ENCODE results near the gene REC8.

GRCh38 chr14:24146453-24146977, 25.4 kb upstream of the REC8 start, which contains the start of gene PSME2:
- no peak for TF ChIP-seq CTCF (IDR thresholded peaks at IDR 0.05; ENCODE audit: insufficient read depth, low read depth, low read length)
- TF ChIP-seq EZH2 (IDR thresholded peaks at IDR 0.05; ENCODE audit: insufficient read depth, low read length), result no peak
